ENCODE results near the gene MYRFL. TPM values are rescaled to one million over a fixed set of nuclear protein-coding genes. Genes with fewer than 3 reads are reported as not detected.

MYRFL gene
- total and polyA plus RNA-seq, 5 donors from 2014 or later: not detected

DNA sequence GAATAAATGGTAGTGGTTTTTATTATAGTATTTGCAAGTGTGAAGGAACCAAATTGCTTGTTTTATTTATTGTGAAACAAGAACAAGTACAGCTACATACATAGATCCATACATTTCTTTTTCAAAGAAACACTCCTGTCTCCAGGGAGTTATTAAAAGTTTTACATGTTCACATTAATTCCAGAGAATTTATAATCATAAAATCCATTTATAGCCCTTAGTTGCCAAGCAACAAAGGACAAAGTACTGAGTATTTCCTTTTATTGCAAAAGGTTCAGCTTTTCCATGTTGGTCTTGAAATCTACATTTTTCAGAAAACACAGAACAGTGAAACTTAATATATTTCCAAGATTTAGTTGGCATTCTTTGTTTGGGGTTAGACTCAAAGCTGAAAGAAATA lies 9.5 kb downstream of the MYRFL start:
- Mint-ChIP-seq H3K4me3 (no peak overlapping the region), H3K9me3 (peaks cover 0 to 1% (median 0%) of the 10 kb centered on the region in 7 donors), H3K27me3 (peaks cover 17% of the 10 kb centered on the region), H3K36me3 (no peaks in the 10 kb centered on the region), H3K4me1 (no peaks in the 10 kb centered on the region), H3K27ac (no peak overlapping the region)
- Histone ChIP-seq H3K9me3 (ENCODE audit: control insufficient read depth in 2 of 2, low read length in 2 of 2) (no peaks in the 10 kb centered on the region), H3K27me3 (ENCODE audit: control insufficient read depth, insufficient read depth, low read length) (peaks cover 6% of the 10 kb centered on the region), H3K27ac (ENCODE audit: insufficient read depth, low read length, poor library complexity, severe bottlenecking) (no peak overlapping the region), H3K36me3 (ENCODE audit: control insufficient read depth, insufficient read depth, low read length) (no peaks in the 10 kb centered on the region), H3K4me1 (ENCODE audit: control insufficient read depth, insufficient read depth, low read length, poor library complexity, severe bottlenecking) (no peaks in the 10 kb centered on the region), H3K4me3 (ENCODE audit: low read depth, low read length) (no peak overlapping the region)
- DNase-seq: no peak
- no peak for ATAC-seq (ENCODE audit: low read depth in 2 of 2)

DNA sequence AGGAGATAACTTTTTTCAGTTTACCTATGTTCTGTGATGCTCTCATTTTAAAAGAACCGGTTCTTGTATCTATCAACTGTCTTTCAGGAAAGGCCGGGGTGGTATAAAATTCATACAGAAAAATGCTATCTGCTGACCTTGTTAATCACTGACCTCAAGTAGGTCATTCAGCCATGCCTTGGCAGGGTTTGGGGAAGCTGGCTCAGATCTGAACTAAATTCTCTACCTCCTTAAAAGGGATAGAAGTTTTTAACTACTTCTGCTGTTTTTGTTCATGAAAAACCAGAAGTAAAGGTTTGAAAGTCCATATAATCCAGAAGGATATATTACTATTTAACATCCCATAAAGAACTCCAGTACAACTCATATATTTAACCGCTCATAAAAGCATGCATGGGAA lies 10.1 kb downstream of the MYRFL start:
- Mint-ChIP-seq H3K4me3 (no peak overlapping the region), H3K9me3 (peaks cover 0 to 1% (median 0%) of the 10 kb centered on the region in 7 donors), H3K27me3 (peaks cover 17% of the 10 kb centered on the region), H3K27ac (no peak overlapping the region), H3K36me3 (no peaks in the 10 kb centered on the region), H3K4me1 (no peaks in the 10 kb centered on the region)
- Histone ChIP-seq H3K4me3 (ENCODE audit: low read depth, low read length) (no peak overlapping the region), H3K36me3 (ENCODE audit: control insufficient read depth, insufficient read depth, low read length) (no peaks in the 10 kb centered on the region), H3K9me3 (ENCODE audit: control insufficient read depth in 2 of 2, low read length in 2 of 2) (no peaks in the 10 kb centered on the region), H3K27ac (ENCODE audit: insufficient read depth, low read length, poor library complexity, severe bottlenecking) (no peak overlapping the region), H3K4me1 (ENCODE audit: control insufficient read depth, insufficient read depth, low read length, poor library complexity, severe bottlenecking) (no peaks in the 10 kb centered on the region), H3K27me3 (ENCODE audit: control insufficient read depth, insufficient read depth, low read length) (peaks cover 6% of the 10 kb centered on the region)
- DNase-seq (no peak), ATAC-seq (ENCODE audit: low read depth in 2 of 2) (no peak)

DNA sequence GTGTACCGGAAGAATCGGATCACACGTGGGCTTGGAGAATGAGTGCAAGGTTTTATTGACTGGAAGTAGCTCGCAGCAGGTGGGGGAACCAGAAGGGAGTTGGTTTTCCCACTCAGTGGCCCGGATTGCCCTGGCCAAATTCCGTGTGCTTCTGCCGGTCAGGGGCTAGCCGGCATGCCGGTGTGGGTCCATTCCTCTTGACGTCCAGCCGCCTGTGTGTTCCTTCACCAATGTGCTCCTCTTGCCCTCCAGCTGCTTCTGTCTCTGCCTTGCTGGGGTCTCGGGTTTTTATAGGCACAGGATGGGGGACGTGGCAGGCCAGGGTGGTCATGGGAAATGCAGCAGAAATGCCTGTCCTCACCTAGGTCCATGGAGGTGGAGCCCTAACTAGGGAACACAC lies 11.0 kb downstream of the MYRFL start:
- H3K4me1 Mint-ChIP-seq: no peaks in the 10 kb centered on the region
- H3K9me3 Mint-ChIP-seq: peaks cover 0 to 1% (median 0%) of the 10 kb centered on the region in 7 donors
- DNase-seq (no peak), ATAC-seq (ENCODE audit: low read depth in 2 of 2) (no peak)
- H3K27ac Mint-ChIP-seq: no peak overlapping the region
- Histone ChIP-seq H3K4me3 (ENCODE audit: low read depth, low read length) (no peak overlapping the region), H3K9me3 (ENCODE audit: control insufficient read depth in 2 of 2, low read length in 2 of 2) (no peaks in the 10 kb centered on the region), H3K27ac (ENCODE audit: insufficient read depth, low read length, poor library complexity, severe bottlenecking) (no peak overlapping the region), H3K4me1 (ENCODE audit: control insufficient read depth, insufficient read depth, low read length, poor library complexity, severe bottlenecking) (no peaks in the 10 kb centered on the region), H3K36me3 (ENCODE audit: control insufficient read depth, insufficient read depth, low read length) (no peaks in the 10 kb centered on the region), H3K27me3 (ENCODE audit: control insufficient read depth, insufficient read depth, low read length) (peaks cover 6% of the 10 kb centered on the region)
- H3K4me3 Mint-ChIP-seq: no peak overlapping the region
- H3K36me3 Mint-ChIP-seq: no peaks in the 10 kb centered on the region
- peaks cover 18% of the 10 kb centered on the region for H3K27me3 Mint-ChIP-seq

GRCh38 chr12:69837191-69837590 lies 12.2 kb downstream of the MYRFL start:
- Histone ChIP-seq H3K4me1 (ENCODE audit: control insufficient read depth, insufficient read depth, low read length, poor library complexity, severe bottlenecking) (no peaks in the 10 kb centered on the region), H3K27me3 (ENCODE audit: control insufficient read depth, insufficient read depth, low read length) (peaks cover 6% of the 10 kb centered on the region), H3K36me3 (ENCODE audit: control insufficient read depth, insufficient read depth, low read length) (no peaks in the 10 kb centered on the region), H3K9me3 (ENCODE audit: control insufficient read depth in 2 of 2, low read length in 2 of 2) (no peaks in the 10 kb centered on the region), H3K4me3 (ENCODE audit: low read depth, low read length) (no peak overlapping the region), H3K27ac (ENCODE audit: insufficient read depth, low read length, poor library complexity, severe bottlenecking) (no peak overlapping the region)
- ATAC-seq (ENCODE audit: low read depth in 2 of 2) (no peak), DNase-seq (no peak)
- no peaks in the 10 kb centered on the region for H3K36me3 Mint-ChIP-seq
- H3K27me3 Mint-ChIP-seq: peaks cover 7% of the 10 kb centered on the region
- no peak overlapping the region for H3K27ac Mint-ChIP-seq
- peaks cover 0 to 1% (median 0%) of the 10 kb centered on the region in 7 donors for H3K9me3 Mint-ChIP-seq
- H3K4me1 Mint-ChIP-seq: no peaks in the 10 kb centered on the region
- H3K4me3 Mint-ChIP-seq: no peak overlapping the region

- no peak overlapping the region for H3K4me3 ChIP-seq (ENCODE audit: low read depth, low read length)
- H3K4me3 Mint-ChIP-seq: no peak overlapping the region
- H3K4me1 Mint-ChIP-seq: no peaks in the 10 kb centered on the region
- no peaks in the 10 kb centered on the region for H3K4me1 ChIP-seq (ENCODE audit: control insufficient read depth, insufficient read depth, low read length, poor library complexity, severe bottlenecking)
- no peak overlapping the region for H3K27ac ChIP-seq (ENCODE audit: insufficient read depth, low read length, poor library complexity, severe bottlenecking)
- peaks cover 6% of the 10 kb centered on the region for H3K27me3 ChIP-seq (ENCODE audit: control insufficient read depth, insufficient read depth, low read length)
- DNase-seq (no peak), ATAC-seq (ENCODE audit: low read depth in 2 of 2) (no peak)
- H3K27me3 Mint-ChIP-seq: peaks cover 6% of the 10 kb centered on the region
- no peaks in the 10 kb centered on the region for H3K36me3 Mint-ChIP-seq
- no peak overlapping the region for H3K27ac Mint-ChIP-seq
- H3K9me3 Mint-ChIP-seq: no peaks in the 10 kb centered on the region
- no peaks in the 10 kb centered on the region for H3K9me3 ChIP-seq (ENCODE audit: control insufficient read depth in 2 of 2, low read length in 2 of 2)
- no peaks in the 10 kb centered on the region for H3K36me3 ChIP-seq (ENCODE audit: control insufficient read depth, insufficient read depth, low read length)
These were observed 12.8 kb downstream of the MYRFL start for GRCh38 chr12:69837657-69838415.

- Mint-ChIP-seq H3K36me3 (no peaks in the 10 kb centered on the region), H3K4me3 (no peak overlapping the region), H3K9me3 (no peaks in the 10 kb centered on the region), H3K27me3 (peaks cover 6% of the 10 kb centered on the region), H3K27ac (no peak overlapping the region), H3K4me1 (no peaks in the 10 kb centered on the region)
- H3K36me3 ChIP-seq (ENCODE audit: control insufficient read depth, insufficient read depth, low read length): no peaks in the 10 kb centered on the region
- DNase-seq (no peak), ATAC-seq (ENCODE audit: low read depth in 2 of 2) (no peak)
- H3K27ac ChIP-seq (ENCODE audit: insufficient read depth, low read length, poor library complexity, severe bottlenecking): no peak overlapping the region
- no peaks in the 10 kb centered on the region for H3K27me3 ChIP-seq (ENCODE audit: control insufficient read depth, insufficient read depth, low read length)
- no peaks in the 10 kb centered on the region for H3K4me1 ChIP-seq (ENCODE audit: control insufficient read depth, insufficient read depth, low read length, poor library complexity, severe bottlenecking)
- H3K4me3 ChIP-seq (ENCODE audit: low read depth, low read length): no peak overlapping the region
- H3K9me3 ChIP-seq (ENCODE audit: control insufficient read depth in 2 of 2, low read length in 2 of 2): no peaks in the 10 kb centered on the region
These were observed 15.7 kb downstream of the MYRFL start for GRCh38 chr12:69840727-69841126.

GRCh38 chr12:69843608-69844007 lies 18.6 kb downstream of the MYRFL start:
- no peaks in the 10 kb centered on the region for H3K4me1 ChIP-seq (ENCODE audit: control insufficient read depth, insufficient read depth, low read length, poor library complexity, severe bottlenecking)
- DNase-seq: no peak
- ATAC-seq (ENCODE audit: low read depth in 2 of 2): no peak
- H3K4me1 Mint-ChIP-seq: no peaks in the 10 kb centered on the region
- H3K27ac ChIP-seq (ENCODE audit: insufficient read depth, low read length, poor library complexity, severe bottlenecking): no peak overlapping the region
- peaks cover 0 to 1% (median 0%) of the 10 kb centered on the region in 7 donors for H3K9me3 Mint-ChIP-seq
- H3K27ac Mint-ChIP-seq: no peak overlapping the region
- H3K36me3 ChIP-seq (ENCODE audit: control insufficient read depth, insufficient read depth, low read length): no peaks in the 10 kb centered on the region
- H3K9me3 ChIP-seq (ENCODE audit: control insufficient read depth in 2 of 2, low read length in 2 of 2): no peaks in the 10 kb centered on the region
- H3K4me3 ChIP-seq (ENCODE audit: low read depth, low read length): no peak overlapping the region
- no peaks in the 10 kb centered on the region for H3K36me3 Mint-ChIP-seq
- peaks cover 6% of the 10 kb centered on the region for H3K27me3 Mint-ChIP-seq
- no peaks in the 10 kb centered on the region for H3K27me3 ChIP-seq (ENCODE audit: control insufficient read depth, insufficient read depth, low read length)
- no peak overlapping the region for H3K4me3 Mint-ChIP-seq

DNA sequence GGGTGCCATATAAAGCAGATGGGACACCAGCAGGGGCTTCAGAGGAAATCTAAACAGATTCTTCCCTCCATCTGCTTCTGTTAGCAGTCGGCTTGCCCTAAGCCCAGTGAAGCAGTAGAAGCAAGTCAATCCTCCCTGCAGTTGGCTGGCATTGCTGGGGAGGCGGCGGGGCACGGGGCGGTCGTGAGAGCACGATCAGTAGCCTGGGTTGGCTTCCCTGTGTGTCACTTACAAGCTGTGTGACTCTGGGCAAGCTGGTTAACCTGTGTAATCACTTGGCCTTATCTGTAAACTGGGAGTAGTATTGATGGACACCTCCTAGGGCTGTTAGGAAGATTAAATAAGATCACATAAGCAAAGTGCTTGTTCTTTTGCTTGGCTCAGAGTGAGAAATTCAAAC lies 19.4 kb downstream of the MYRFL start:
- no peak overlapping the region for H3K4me3 ChIP-seq (ENCODE audit: low read depth, low read length)
- Mint-ChIP-seq H3K36me3 (no peaks in the 10 kb centered on the region), H3K27ac (no peak overlapping the region), H3K27me3 (peaks cover 6% of the 10 kb centered on the region), H3K4me3 (no peak overlapping the region), H3K9me3 (peaks cover 0 to 1% (median 0%) of the 10 kb centered on the region in 7 donors), H3K4me1 (no peaks in the 10 kb centered on the region)
- ATAC-seq (ENCODE audit: low read depth in 2 of 2) (no peak), DNase-seq (no peak)
- no peaks in the 10 kb centered on the region for H3K9me3 ChIP-seq (ENCODE audit: control insufficient read depth in 2 of 2, low read length in 2 of 2)
- no peaks in the 10 kb centered on the region for H3K27me3 ChIP-seq (ENCODE audit: control insufficient read depth, insufficient read depth, low read length)
- no peaks in the 10 kb centered on the region for H3K36me3 ChIP-seq (ENCODE audit: control insufficient read depth, insufficient read depth, low read length)
- H3K4me1 ChIP-seq (ENCODE audit: control insufficient read depth, insufficient read depth, low read length, poor library complexity, severe bottlenecking): no peaks in the 10 kb centered on the region
- no peak overlapping the region for H3K27ac ChIP-seq (ENCODE audit: insufficient read depth, low read length, poor library complexity, severe bottlenecking)
